GM19468 (cell line): ENCODE results near the gene MRPS14.
A peak's percentile ranks its signal among the peaks of the same experiment; 100 is the strongest.
"Not testable (repeated sequence)": the region's sequence is repeated elsewhere in the genome, so short reads cannot be mapped to it uniquely, and the experiment has no call there.

Experiments
- ATAC-seq: cut with Tn5 transposase; IDR thresholded peaks from one replicate; pipeline ENCODE4 v1.9.1; 2021; ENCODE audit warnings: mild to moderate bottlenecking, moderate library complexity, moderate number of reproducible peaks; ENCODE audit not compliant: unreplicated experiment; ENCODE audit errors: extremely low read depth

Gene MRPS14

DNA sequence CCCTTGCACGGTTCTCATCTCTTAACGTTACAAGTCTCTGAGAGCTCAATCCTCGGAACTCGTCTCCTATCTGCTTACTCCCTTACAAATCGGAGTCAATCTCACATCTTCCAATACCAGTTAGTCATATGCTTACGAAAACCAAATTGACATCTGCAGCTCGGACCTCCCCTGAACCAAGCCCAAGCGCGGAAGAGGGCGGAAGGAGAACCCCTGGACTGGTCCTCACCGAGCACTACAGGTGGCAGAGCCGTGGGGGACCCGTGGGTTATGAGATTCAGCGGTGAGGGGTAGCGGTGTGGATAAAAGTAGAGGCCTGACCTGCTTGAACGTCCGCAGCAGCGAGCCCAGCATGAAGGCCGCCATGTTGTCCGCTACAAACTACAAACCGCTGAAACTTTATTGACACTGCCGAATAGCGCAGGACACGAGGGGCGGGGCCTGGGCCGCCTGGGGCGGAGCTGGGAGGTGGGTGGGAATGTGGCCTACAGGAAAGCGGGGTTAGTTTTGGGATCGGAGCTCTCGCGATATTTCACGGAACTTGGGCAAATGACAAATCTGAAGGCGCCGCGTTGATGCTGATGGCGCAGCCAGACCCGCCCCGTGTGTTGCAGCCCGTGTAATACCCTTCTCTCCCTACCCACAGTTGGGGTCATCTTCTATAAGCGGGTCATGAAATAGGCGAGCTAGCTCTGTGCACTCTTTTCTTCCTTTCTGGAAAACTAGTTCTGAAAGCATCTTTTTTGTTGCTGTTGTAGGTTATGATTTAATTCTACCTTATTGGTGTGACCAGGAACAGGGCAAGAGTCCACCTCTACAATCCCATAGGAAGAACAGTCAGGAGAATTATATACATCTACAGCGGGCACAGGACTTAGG, at the start of gene MRPS14:
Gene MRPS14 (minus strand): TSS at position 383 of the 879 bp plus-strand sequence. CDS start 17 bp downstream, at position 366.
- peak; percentile 83 for ATAC-seq

DNA sequence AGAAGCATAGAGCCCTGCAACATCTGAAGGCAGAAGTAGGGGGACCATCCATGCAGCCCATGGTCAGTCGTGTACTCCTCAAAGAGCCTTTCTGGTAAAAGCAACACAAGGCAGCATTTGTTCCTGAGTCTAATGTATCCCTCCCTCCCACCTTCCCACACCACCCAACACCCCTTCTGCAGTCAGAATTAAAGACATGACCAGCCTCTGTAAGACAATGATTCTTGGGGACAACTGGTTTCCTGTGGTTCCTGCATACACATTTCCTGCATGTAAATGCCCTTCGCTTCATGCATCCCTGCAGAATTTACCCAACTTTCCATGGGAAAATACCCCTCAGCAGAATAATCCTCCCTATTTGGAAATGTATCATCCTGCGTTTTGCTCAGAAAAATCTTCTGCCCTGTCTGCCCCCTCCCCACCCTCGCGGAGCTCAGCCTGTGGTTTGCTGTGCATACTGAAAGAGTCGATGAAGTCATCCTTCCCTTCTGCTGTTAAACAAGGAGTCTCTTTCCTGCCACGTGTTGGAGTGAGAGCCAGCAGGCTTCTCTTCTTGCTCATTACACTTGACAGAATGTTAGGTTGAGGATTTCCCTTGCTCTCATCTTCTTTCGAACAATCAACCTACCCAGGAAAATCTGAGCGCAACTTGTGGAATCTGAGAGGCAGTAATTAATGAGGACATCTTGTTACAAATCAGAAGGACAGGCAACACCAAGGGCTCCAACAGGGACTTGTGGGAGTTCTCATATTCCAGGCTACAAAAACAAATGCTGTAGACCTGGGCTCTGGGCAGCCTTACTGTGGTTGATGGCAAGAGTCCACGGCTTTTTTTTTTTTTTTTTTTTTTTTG, 49.1 kb upstream of the MRPS14 start:
- ATAC-seq, result no peak

DNA sequence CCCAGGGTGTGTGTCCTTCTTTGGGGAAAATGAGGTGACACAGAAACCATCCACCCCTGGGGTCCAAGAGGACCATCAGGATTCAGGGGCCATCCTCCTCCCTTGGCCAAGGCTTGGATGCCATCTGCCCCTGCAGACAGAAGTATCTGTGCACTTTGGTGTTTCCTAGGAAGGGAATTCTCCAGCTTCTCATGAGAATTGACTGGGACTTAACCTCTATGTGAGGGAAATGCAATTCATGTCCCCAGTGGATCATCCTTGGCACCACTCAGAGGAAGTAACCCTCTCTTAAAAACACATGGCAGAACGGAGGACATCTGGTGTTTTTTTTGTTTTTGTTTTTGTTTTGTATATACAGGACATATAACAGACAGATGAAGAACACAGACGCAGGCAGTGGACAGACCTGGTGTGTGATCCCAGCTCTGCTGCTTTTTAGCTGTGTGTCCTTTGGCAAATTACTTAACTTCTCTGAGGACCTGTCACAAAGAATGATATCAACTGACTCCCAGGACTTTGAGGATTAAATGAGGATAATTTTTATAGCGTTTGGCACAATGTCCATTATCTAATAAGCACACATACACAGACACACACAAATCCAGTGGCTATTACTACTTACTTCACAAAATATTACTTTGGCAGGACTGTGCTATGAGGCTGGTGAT, 48.2 kb upstream of the MRPS14 start:
- no peak for ATAC-seq

DNA sequence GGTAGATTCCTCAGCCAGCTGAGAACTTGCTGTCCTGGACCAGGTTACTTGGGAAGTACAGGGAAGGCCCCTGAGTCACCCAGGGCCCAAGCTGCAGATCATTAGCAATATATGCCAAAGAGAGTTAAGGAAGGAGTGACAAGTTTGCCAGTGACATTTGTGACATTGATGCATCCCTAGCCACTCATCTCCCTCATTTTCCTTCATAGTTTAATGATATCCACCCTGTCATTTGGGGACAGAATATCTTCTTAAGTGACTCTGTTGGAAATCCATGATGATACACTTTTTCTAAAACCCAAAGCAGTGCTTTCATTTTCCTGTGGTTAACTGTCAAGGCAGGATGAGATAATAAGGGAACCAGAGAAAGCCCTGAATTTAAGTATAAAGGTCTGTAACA, 47.6 kb upstream of the MRPS14 start:
- ATAC-seq, result no peak

DNA sequence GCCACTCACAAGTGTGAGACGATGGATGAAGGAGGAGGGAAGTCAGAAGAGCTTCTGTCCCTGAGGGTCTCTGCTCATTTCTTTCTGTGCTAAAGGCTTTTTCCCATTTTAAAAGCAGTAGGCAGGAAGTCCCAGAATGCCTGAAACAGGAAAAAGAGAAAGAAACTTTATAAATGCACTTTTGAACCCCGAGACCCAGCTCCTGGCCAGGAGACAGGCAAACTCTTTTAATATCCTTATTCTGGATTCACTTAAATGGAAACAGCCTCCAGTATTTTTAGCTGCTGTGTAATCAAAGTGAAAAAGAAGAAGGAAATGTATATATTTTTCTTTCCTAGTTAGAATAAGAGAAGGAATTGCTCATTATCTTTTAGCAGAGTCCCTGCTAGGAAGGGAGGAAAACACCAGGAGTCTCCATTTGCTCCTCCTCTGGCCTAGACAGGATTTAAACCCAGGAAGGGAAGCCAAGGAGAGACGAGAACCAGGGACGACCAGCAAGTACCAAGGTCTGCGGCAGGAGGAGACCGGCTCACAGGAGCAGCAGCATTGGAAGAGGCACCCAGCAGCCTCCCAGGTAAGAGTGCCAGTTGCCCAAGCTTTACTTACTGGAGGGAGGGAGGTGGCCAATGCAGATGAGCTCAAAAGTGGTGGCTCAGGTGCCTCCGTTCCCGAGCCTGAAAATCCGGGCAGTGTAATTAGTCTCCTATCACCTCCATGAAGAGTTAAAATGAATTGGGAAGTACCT, 44.3 kb upstream of the MRPS14 start, which contains the start of gene TNN:
Gene TNN (plus strand): TSS at position 472 of the 745 bp plus-strand sequence. CDS start 9,586 bp downstream, outside the sequence.
- ATAC-seq, result no peak

DNA sequence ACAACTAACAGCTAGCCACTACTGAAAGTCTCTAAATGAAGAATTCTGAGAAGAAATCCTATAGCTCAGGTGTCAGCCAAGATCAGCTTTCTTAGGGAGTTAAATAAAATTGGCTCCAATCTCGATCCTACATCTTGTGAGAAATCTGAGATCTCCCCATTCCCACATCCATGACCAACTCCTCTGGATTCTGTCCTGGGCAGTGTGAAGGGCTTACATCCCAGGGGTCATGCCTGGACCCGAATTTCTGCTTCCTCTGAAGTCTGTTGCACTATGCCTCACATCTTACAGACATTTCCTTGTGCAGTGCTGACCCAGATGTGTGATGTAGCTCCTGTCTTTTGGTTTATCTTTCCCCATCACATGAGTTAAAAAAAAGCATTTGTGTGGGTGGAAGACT, 39.6 kb upstream of the MRPS14 start:
- ATAC-seq, result no peak

DNA sequence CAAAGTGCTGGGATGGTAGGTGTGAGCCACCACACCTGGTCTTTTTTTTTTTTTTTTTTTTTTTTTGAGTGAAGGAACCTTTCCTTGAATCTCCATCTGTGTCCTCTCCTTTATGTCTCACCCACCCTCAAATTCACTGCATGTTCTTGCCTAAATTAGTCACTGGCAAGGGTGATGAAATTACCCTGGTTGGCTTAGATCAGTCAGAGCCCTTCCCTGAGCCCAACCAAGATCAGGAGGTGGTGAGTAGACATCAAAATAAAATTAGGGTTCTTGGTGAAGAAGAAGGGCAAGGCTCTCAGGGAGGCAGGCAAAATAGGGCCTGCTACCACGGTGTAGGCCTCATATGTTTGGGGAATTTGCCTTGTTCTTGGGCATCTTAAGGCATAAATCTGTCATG, 39.1 kb upstream of the MRPS14 start:
- no peak for ATAC-seq

DNA sequence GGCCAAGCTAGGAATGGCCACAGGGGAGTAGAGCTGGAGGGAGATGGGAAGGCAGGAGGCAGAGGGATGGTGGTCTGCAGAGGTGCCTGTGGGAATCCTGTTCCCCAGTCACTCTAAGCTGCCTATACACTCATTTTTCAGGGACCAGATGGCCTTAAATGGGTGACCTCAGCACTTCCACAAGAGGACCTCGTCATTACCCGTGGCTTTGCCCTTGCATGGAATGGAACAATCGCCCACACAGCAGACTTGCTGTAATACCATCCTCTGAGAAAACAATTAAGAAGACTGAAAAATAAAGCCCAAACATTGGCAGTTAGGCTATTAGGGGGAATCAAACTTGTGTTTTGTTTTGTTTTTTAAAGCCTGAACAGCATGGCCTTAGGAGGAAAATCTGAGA, 31.5 kb upstream of the MRPS14 start:
- no peak for ATAC-seq

DNA sequence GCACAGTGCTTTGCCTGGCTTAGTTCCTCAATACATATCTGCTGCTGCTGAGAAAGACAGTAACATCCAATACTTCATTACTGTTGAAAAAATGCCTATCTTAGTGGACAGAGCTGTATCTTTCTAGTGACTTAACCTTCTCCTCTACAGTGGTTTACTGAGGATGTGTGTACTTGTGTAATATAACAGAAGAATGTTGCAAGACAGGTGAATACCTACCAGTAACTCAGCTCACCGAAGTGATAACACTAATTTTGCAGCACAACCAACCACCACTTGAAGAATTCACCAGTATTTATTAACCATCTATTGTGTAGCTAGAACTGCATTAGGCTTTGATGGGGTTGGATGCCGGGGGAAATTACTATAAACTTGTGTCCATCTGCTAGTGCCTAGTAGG, 27.8 kb upstream of the MRPS14 start:
- no peak for ATAC-seq

DNA sequence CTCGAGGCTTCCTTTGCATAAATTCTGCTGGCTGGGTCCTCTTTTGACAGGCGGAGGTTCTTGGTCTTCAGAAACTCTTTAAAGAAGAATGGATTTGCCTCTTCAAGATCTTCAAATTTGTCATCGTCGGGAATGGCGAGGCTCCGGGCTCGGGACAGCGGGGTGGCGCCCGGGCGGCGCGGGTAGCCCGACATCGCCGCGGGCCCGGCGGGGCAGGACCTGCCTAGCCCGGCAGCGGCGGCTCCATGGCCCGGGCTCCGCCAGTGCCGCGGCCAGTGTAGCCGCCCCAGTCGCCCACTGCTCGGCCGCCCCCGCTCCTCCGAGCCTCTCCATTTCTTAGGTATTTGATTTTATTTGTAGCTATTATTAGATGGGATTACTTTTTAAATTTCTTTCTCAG, 22.3 kb upstream of the MRPS14 start:
- no peak for ATAC-seq

DNA sequence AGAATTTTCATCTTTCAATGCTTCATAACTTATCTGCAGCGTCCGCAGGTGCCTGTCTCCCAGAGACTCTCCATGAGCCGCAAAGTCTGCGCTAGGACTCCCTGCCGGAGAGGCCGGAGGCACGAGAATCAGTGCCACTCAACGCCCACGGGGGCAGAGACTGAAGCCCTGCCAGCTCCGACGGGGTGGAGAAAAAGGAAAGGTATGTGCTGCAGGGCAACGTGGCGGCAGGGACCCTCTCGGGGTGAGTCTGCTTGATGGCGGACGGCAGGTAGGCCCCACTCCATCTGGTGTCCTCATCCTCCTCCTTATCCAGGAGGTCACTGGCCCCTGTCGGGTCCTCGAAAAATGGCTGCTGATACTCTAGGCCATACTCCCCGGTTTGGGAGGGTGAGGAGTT, 21.9 kb upstream of the MRPS14 start:
- ATAC-seq, result no peak

DNA sequence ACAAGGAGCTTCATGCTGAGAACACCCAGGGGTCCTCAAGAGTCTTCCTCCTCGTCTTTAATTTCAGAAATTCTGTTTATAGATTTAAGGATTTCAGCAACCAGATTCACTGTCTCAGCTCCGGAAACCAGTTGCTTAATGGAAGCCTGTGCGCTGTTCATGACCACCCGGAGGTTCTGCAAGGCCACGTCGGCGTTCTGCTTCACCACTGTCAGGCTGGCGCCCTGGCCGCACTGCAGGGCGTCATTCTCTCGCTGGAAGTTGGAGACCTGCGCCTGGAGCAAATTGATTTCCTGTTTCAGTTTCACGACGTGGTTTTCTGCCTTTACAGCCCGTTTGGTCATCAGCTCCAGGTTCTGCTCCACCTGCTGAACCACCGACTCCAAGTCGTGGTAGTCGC, 21.4 kb upstream of the MRPS14 start:
- ATAC-seq, result not testable (repeated sequence)

DNA sequence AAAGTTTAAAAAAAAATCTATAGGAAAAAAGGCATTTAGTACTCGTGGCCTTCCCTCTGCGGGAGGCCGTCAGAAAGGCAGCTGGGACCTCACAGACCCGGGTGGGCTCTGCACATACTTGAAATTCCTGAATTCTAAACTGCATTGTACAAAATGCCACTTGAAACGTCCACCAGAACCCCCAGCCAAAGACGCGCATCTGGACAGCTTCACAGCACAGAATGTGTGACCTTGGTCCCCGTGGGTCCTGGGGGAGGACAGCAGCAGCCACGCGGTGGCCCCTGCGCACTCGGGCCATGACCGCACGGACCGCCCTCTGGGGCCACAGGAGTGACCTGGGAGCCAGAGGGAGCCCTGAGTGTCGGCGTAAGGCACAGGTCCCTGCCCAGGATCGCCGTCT, 20.6 kb upstream of the MRPS14 start:
- no peak for ATAC-seq

DNA sequence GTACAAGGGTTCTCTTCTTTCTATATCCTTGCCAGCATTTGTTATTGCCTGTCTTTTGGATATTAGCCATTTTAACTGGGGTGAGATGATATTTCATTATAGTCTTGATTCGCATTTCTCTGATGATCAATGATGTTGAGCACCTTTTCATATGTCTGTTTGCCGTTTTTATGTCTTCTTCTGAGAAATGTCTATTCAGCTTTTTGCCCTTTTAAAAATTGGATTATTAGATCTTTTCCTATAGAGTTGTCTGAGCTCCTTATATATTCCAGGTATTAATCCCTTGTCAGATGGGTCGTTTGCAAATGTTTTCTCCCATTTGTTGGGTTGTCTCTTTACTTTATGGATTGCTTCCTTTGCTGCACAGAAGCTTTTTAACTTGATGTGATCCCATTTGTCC, 19.4 kb upstream of the MRPS14 start:
- ATAC-seq, result no peak

DNA sequence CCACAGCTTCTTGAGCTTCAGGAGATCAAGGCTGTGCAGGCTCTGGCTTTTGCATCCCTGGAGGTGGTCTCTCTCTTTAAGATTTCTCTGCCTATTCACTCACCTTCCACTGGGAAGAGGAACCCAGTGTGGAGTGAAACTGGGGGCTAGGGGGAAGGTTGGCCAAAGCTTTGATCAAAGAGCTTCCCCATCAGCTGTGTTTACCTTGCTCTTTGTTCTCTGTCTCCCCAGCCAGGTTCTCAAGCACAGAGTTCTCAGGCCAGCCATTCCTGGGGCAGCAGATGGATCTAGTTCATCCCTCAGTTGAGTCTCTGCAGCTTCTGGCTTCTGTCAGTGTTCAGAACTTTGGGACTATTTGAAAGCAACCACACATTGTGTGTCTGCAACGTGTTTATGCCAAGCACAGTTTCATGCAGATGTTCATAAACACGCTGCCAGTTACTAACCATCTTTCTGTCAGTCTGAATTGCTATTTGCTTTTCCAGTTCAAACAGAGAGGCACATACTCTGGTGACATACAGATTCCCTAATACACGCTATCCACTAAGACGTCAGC, 17.2 kb upstream of the MRPS14 start:
- ATAC-seq, result no peak

DNA sequence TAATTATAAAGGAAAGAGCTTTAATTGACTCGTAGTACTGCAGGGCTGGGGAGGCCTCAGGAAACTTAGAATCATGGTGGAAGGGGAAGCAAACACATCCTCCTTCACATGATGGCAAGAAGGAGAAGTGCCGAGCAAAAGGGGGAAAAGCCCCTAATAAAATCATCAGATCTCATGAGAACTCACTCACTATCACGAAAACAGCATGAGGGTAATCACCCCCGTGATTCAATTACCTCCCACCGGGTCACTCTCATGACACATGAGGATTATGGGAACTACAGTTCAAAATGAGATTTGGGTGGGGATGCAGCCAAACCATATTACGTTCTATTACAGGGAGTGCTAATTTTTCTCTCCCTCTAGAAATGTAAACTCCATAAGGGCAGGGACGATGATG, 14.2 kb upstream of the MRPS14 start:
- ATAC-seq, result no peak

DNA sequence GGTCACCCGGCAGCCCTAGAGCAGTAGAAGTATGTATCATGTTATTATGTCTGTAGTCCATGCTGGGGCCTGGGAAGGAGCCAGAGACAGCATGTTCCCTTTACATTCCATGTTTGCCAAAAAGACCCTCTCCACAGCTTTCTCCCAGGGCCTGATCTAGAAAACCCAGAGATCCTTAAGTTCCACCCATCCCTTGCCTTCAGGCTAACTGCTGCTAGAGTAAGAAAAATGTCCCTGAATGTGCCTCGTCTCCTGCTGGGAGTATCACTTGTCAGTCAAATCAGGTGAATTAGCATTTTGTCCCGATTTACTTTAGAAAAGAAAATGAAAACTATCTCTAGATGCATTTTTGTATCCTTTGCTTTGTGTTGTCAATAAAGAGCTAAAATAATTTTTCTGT, 13.3 kb upstream of the MRPS14 start:
- ATAC-seq, result no peak

DNA sequence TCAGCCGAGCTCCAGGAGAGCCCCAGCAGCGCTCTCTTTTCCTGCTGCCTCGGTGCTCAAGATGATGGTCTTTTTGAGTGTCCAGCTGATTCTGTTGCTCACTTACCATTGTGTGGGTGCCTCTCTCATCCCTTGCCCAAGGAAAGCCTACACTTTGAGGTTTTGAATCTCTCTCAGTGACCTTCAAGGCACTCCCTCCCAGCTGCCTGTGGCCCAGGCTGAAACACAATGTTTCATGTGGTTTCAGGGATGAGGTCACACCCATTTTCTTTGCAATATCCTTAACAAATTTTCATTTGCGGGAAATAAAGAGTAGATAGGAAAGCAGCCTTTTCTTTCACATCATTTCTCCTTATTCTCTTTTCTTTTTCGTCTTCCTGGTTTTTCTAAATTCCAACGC, 12.6 kb upstream of the MRPS14 start:
- no peak for ATAC-seq

DNA sequence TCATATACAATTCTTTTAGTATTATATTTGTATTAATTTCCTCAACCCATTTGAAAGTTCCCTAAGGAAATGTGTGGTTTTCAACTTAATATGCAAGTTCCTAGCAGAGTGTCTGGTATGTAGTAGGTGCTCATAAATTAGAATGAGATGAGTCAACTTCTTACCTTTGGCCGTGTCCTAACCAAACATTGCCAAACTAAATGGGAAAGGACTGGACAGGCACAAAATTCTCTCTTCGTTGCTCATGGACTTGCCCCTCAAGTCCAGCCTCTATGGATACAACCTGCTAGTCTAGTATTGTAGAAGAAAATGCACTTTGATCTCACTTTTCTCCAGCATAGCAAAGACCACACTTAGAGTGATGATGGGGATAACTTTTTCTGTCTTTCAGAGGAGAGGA, 11.6 kb upstream of the MRPS14 start:
- no peak for ATAC-seq

DNA sequence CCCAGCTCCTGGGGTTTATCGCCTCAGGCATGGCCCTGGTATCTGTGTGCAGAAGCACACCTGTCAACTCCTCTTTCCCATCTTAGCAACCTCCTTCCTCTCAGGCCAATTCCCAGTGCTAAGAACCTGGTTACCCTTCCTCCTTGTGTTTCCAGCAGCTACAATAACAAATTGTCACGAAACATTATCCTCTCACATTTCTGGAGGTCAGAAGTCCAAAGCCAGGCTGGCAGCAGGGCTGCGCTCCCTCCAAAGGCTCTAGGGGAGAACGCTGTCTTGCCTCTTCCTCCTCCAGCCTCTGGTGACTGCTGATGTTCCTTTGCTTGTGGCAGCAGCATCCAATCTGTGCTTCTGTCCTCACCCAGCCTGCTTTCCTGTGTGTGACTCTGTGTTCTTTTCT, 10.7 kb upstream of the MRPS14 start:
- no peak for ATAC-seq
